ENCODE data around the gene NPEPPS.
A peak's percentile ranks its signal among the peaks of the same experiment; 100 is the strongest.
"Not testable (repeated sequence)": the region's sequence is repeated elsewhere in the genome, so short reads cannot be mapped to it uniquely, and the experiment has no call there.

NPEPPS gene

GRCh38 chr17:47513301-47513700 is 17.6 kb upstream of the NPEPPS start:
- H2BK5ac ChIP-seq (ENCODE audit: low read depth, low read length, poor library complexity, severe bottlenecking); H2BK120ac ChIP-seq (ENCODE audit: low read depth, low read length); H3K79me1 ChIP-seq (replicated peaks; ENCODE audit: low read length, poor library complexity, severe bottlenecking); H4K91ac ChIP-seq (ENCODE audit: low read length); H3K14ac ChIP-seq (ENCODE audit: low read length in 2 of 2); H3K27ac ChIP-seq (ENCODE audit: low read length, poor library complexity, severe bottlenecking); H3K4me2 ChIP-seq (ENCODE audit: low read length, poor library complexity, severe bottlenecking); H2AFZ ChIP-seq (ENCODE audit: low read depth, low read length); H4K8ac ChIP-seq (ENCODE audit: low read length); H3K4ac ChIP-seq (ENCODE audit: low read depth in 1 of 2, low read length in 2 of 2); H2BK15ac ChIP-seq (ENCODE audit: low read depth, poor library complexity, severe bottlenecking); H3K9ac ChIP-seq (ENCODE audit: low read length); H3K27me3 ChIP-seq (ENCODE audit: control insufficient read depth in 1 of 2, insufficient read depth in 1 of 2, low read length in 2 of 2); H2AK5ac ChIP-seq (ENCODE audit: low read length, severe bottlenecking); H2BK12ac ChIP-seq (ENCODE audit: low read length in 2 of 2); H3K4me1 ChIP-seq (ENCODE audit: control insufficient read depth, insufficient read depth, low read depth, low read length); H3K9me3 ChIP-seq (ENCODE audit: control insufficient read depth, low read length); H3K18ac ChIP-seq (ENCODE audit: low read depth in 1 of 2, low read length in 2 of 2); H3K36me3 ChIP-seq (ENCODE audit: control insufficient read depth in 1 of 2, insufficient read depth in 2 of 2, low read depth in 1 of 2, low read length in 2 of 2); H3K4me3 ChIP-seq (ENCODE audit: insufficient read depth in 1 of 2, low read depth in 1 of 2, low read length in 2 of 2); DNase-seq; H3K23ac ChIP-seq (ENCODE audit: low read length in 2 of 2): not testable (repeated sequence)
- WGBS = 86% methylated on average over 6 of the region's 6 CpGs

- not testable (repeated sequence) for H3K4me3 ChIP-seq (ENCODE audit: insufficient read depth in 1 of 2, low read depth in 1 of 2, low read length in 2 of 2); H4K8ac ChIP-seq (ENCODE audit: low read length); H2BK5ac ChIP-seq (ENCODE audit: low read depth, low read length, poor library complexity, severe bottlenecking); H3K23ac ChIP-seq (ENCODE audit: low read length in 2 of 2); H3K4me2 ChIP-seq (ENCODE audit: low read length, poor library complexity, severe bottlenecking); H2AK5ac ChIP-seq (ENCODE audit: low read length, severe bottlenecking); H3K9ac ChIP-seq (ENCODE audit: low read length); H3K79me1 ChIP-seq (replicated peaks; ENCODE audit: low read length, poor library complexity, severe bottlenecking); H2BK120ac ChIP-seq (ENCODE audit: low read depth, low read length); H3K14ac ChIP-seq (ENCODE audit: low read length in 2 of 2); H4K91ac ChIP-seq (ENCODE audit: low read length); H3K36me3 ChIP-seq (ENCODE audit: control insufficient read depth in 1 of 2, insufficient read depth in 2 of 2, low read depth in 1 of 2, low read length in 2 of 2); H3K27me3 ChIP-seq (ENCODE audit: control insufficient read depth in 1 of 2, insufficient read depth in 1 of 2, low read length in 2 of 2); H2BK12ac ChIP-seq (ENCODE audit: low read length in 2 of 2); H2AFZ ChIP-seq (ENCODE audit: low read depth, low read length); H3K4me1 ChIP-seq (ENCODE audit: control insufficient read depth, insufficient read depth, low read depth, low read length); H3K27ac ChIP-seq (ENCODE audit: low read length, poor library complexity, severe bottlenecking); H2BK15ac ChIP-seq (ENCODE audit: low read depth, poor library complexity, severe bottlenecking); H3K9me3 ChIP-seq (ENCODE audit: control insufficient read depth, low read length); H3K18ac ChIP-seq (ENCODE audit: low read depth in 1 of 2, low read length in 2 of 2); H3K4ac ChIP-seq (ENCODE audit: low read depth in 1 of 2, low read length in 2 of 2)
- peak; percentile 22 for DNase-seq
Measured at GRCh38 chr17:47518880-47519279, 12.0 kb upstream of the NPEPPS start.

DNA sequence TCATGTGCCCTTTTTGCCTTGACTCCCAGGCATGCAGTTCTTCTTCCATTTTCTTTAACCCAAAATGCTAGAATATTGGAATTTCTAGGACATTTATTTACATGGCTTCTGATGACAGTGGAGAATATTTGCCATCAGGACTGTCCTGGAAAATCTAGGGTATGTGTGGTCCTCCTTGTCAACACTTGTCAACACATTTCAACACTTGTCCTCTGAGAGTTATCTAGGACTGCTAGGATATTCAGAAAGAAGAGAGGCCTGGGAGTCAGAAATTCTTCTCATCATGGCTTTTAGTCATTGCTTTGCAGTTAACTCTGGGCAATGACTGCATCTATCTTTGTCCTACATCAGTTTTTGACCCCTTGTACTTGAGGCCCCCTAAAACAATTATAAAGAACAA is 11.5 kb upstream of the NPEPPS start:
- H3K4ac ChIP-seq (ENCODE audit: low read depth in 1 of 2, low read length in 2 of 2); H2BK120ac ChIP-seq (ENCODE audit: low read depth, low read length); H3K27me3 ChIP-seq (ENCODE audit: control insufficient read depth in 1 of 2, insufficient read depth in 1 of 2, low read length in 2 of 2); H3K4me3 ChIP-seq (ENCODE audit: insufficient read depth in 1 of 2, low read depth in 1 of 2, low read length in 2 of 2); H3K36me3 ChIP-seq (ENCODE audit: control insufficient read depth in 1 of 2, insufficient read depth in 2 of 2, low read depth in 1 of 2, low read length in 2 of 2); H3K23ac ChIP-seq (ENCODE audit: low read length in 2 of 2); H3K4me1 ChIP-seq (ENCODE audit: control insufficient read depth, insufficient read depth, low read depth, low read length); H3K4me2 ChIP-seq (ENCODE audit: low read length, poor library complexity, severe bottlenecking); H2AFZ ChIP-seq (ENCODE audit: low read depth, low read length); H4K91ac ChIP-seq (ENCODE audit: low read length); H3K79me1 ChIP-seq (replicated peaks; ENCODE audit: low read length, poor library complexity, severe bottlenecking); H2BK5ac ChIP-seq (ENCODE audit: low read depth, low read length, poor library complexity, severe bottlenecking); H3K18ac ChIP-seq (ENCODE audit: low read depth in 1 of 2, low read length in 2 of 2); H2BK15ac ChIP-seq (ENCODE audit: low read depth, poor library complexity, severe bottlenecking); H3K9me3 ChIP-seq (ENCODE audit: control insufficient read depth, low read length); H2AK5ac ChIP-seq (ENCODE audit: low read length, severe bottlenecking); H2BK12ac ChIP-seq (ENCODE audit: low read length in 2 of 2); H3K27ac ChIP-seq (ENCODE audit: low read length, poor library complexity, severe bottlenecking); DNase-seq; H3K9ac ChIP-seq (ENCODE audit: low read length); H4K8ac ChIP-seq (ENCODE audit: low read length); H3K14ac ChIP-seq (ENCODE audit: low read length in 2 of 2): not testable (repeated sequence)

GRCh38 chr17:47520279-47520678 is 10.6 kb upstream of the NPEPPS start:
- WGBS = 88% methylated on average over 1 of the region's 4 CpGs
- not testable (repeated sequence) for DNase-seq; H3K4me1 ChIP-seq (ENCODE audit: control insufficient read depth, insufficient read depth, low read depth, low read length)

More at GRCh38 chr17:47520279-47520678, 10.6 kb upstream of the NPEPPS start:
- H4K8ac ChIP-seq (ENCODE audit: low read length); H2AK5ac ChIP-seq (ENCODE audit: low read length, severe bottlenecking); H3K14ac ChIP-seq (ENCODE audit: low read length in 2 of 2); H3K27ac ChIP-seq (ENCODE audit: low read length, poor library complexity, severe bottlenecking); H2BK120ac ChIP-seq (ENCODE audit: low read depth, low read length); H3K4ac ChIP-seq (ENCODE audit: low read depth in 1 of 2, low read length in 2 of 2); H3K18ac ChIP-seq (ENCODE audit: low read depth in 1 of 2, low read length in 2 of 2); H3K4me2 ChIP-seq (ENCODE audit: low read length, poor library complexity, severe bottlenecking); H3K27me3 ChIP-seq (ENCODE audit: control insufficient read depth in 1 of 2, insufficient read depth in 1 of 2, low read length in 2 of 2); H3K23ac ChIP-seq (ENCODE audit: low read length in 2 of 2); H2BK5ac ChIP-seq (ENCODE audit: low read depth, low read length, poor library complexity, severe bottlenecking); H4K91ac ChIP-seq (ENCODE audit: low read length); H2AFZ ChIP-seq (ENCODE audit: low read depth, low read length); H3K9ac ChIP-seq (ENCODE audit: low read length); H3K9me3 ChIP-seq (ENCODE audit: control insufficient read depth, low read length); H3K36me3 ChIP-seq (ENCODE audit: control insufficient read depth in 1 of 2, insufficient read depth in 2 of 2, low read depth in 1 of 2, low read length in 2 of 2); H3K79me1 ChIP-seq (replicated peaks; ENCODE audit: low read length, poor library complexity, severe bottlenecking); H2BK15ac ChIP-seq (ENCODE audit: low read depth, poor library complexity, severe bottlenecking); H2BK12ac ChIP-seq (ENCODE audit: low read length in 2 of 2); H3K4me3 ChIP-seq (ENCODE audit: insufficient read depth in 1 of 2, low read depth in 1 of 2, low read length in 2 of 2): not testable (repeated sequence)
